PC-3 (cell line): ENCODE results near the gene KLHL2.

Experiments
- EZH2phosphoT487 ChIP-seq: fragments of 300-600 bp; sonication (generic); IDR thresholded peaks from 2 replicates; pipeline ENCODE4 v1.6.1; 2018; ENCODE audit warnings: mild to moderate bottlenecking, antibody characterized with exemption, low read length, borderline replicate concordance
- TF ChIP-seq, protein P1 (sequence below): fragments of 300-600 bp; sonication (generic); conservative IDR thresholded peaks from 2 replicates; pipeline ENCODE4 v1.5.1; 2017; ENCODE audit warnings: antibody characterized with exemption, low read depth, mild to moderate bottlenecking, low read length

DNA sequence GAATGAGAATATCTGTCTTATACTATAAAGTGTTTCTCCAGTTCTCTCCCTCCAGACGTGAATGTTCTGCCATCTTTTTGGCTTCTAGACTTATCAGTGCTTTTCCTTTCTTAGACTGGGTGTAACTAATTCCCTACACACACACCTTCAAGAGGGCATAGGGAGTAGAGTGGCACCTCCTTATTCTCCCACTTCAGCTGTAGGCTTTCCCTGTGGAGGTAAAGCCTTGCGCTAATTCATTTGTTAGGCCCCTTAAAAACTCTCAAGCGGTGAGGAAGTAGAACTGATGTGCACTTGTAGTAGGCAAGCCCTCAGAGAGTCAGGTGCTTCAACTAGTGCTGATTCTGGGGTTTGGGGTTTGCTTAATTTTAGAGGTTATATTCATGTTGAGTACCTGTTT lies 10.0 kb downstream of the KLHL2 start:
- TF ChIP-seq, protein P1, sequence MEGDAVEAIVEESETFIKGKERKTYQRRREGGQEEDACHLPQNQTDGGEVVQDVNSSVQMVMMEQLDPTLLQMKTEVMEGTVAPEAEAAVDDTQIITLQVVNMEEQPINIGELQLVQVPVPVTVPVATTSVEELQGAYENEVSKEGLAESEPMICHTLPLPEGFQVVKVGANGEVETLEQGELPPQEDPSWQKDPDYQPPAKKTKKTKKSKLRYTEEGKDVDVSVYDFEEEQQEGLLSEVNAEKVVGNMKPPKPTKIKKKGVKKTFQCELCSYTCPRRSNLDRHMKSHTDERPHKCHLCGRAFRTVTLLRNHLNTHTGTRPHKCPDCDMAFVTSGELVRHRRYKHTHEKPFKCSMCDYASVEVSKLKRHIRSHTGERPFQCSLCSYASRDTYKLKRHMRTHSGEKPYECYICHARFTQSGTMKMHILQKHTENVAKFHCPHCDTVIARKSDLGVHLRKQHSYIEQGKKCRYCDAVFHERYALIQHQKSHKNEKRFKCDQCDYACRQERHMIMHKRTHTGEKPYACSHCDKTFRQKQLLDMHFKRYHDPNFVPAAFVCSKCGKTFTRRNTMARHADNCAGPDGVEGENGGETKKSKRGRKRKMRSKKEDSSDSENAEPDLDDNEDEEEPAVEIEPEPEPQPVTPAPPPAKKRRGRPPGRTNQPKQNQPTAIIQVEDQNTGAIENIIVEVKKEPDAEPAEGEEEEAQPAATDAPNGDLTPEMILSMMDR, result no peak
- no peak for TF ChIP-seq EZH2phosphoT487
